Right ventricle myocardium superior (tissue), 1 donor: ENCODE measurements around the gene UCK1. TPM values are rescaled to one million over a fixed set of nuclear protein-coding genes. Genes with fewer than 3 reads are reported as not detected.
"Not testable (repeated sequence)": the region's sequence is repeated elsewhere in the genome, so short reads cannot be mapped to it uniquely, and the experiment has no call there.

Experiments used
- ATAC-seq: fragments of 200-7000 bp; cut with Tn5 transposase; one replicate; pipeline ENCODE4 v1.9.1; 2020; ENCODE audit warnings: mild to moderate bottlenecking; ENCODE audit not compliant: poor library complexity
- DNase-seq: peaks from one replicate; pipeline ENCODE4 v3.0.0-alpha.2; 2020
- intact Hi-C: fragments of 100-400 bp; cut with DNase I; formaldehyde crosslinking; loops from one replicate; pipeline ENCODE4 v1.11.2; 2022
- total RNA-seq: library from RNA; stranded (reverse); fragmentation: NEBNext Ultra II Directional; extraction: Animal tissue kit (Norgen Biotek cat#: 25700); gene quantifications from one replicate; pipeline ENCODE4 v1.2.1, GENCODE V29; 2021
- donor health status: DM: no; HTN: yes; CAD: no; lungs with severe emphysema.

Gene UCK1
- total RNA-seq, 1 donor from 2014 or later: 21.7 TPM

DNA sequence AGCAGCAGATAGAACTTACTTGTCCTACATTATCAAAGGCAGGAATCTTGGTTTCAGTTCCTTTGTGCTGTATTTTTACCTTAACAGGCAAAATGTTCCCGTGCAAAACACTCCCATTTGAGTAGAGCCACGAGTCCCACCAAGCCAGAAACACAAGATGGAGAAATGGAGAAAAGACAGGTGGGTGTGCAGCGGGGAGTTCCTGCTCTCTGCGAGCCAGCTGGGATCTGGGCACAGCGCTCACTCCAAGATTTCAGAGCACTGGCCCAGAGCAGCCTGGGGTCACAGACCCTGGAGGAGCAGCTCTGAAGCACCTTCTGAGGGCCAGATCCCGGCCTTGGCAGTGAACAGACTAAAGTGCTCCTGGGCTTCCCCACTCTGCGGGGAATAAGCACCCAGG, 2.9 kb downstream of the UCK1 start:
- no peak for ATAC-seq
- no peak for DNase-seq
- intact Hi-C loops: no loop called here

GRCh38 chr9:131525643-131526565, 5.2 kb downstream of the UCK1 start:
- no peak for ATAC-seq
- DNase-seq: no peak
- intact Hi-C loops: no loop called here

DNA sequence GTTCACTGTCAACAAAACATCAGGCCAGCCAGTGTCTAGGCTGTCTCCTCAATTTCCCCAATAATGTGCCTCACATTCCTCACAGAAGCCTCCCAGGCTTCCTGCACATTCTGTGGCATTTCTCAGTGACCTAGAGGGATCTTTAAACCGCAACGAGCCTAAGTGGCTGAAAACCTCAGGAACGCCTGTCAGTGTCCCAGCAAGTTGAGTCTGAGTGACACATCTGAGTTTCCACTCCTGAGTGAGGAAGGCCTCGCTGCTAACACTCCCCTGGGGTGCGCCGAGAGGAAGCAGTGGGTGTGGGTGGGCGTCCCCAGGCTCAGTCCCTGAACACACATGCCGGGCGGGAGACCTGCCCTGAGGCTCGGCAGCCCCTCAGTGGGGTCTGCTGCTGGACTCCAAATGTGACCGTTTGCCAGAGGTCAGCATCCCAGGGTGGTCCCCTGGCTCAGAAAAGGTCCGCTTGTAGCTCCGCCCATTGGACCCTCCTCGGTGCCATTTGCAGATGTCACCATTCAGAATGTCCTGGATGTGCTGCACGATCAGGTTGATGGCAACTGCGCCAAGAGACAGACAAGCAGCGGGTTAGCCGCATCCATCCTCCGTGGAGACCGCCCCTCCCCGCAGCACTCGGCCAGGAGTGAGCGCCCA, 6.3 kb downstream of the UCK1 start:
- ATAC-seq: no peak
- intact Hi-C loops: no loop called here
- DNase-seq: no peak

DNA sequence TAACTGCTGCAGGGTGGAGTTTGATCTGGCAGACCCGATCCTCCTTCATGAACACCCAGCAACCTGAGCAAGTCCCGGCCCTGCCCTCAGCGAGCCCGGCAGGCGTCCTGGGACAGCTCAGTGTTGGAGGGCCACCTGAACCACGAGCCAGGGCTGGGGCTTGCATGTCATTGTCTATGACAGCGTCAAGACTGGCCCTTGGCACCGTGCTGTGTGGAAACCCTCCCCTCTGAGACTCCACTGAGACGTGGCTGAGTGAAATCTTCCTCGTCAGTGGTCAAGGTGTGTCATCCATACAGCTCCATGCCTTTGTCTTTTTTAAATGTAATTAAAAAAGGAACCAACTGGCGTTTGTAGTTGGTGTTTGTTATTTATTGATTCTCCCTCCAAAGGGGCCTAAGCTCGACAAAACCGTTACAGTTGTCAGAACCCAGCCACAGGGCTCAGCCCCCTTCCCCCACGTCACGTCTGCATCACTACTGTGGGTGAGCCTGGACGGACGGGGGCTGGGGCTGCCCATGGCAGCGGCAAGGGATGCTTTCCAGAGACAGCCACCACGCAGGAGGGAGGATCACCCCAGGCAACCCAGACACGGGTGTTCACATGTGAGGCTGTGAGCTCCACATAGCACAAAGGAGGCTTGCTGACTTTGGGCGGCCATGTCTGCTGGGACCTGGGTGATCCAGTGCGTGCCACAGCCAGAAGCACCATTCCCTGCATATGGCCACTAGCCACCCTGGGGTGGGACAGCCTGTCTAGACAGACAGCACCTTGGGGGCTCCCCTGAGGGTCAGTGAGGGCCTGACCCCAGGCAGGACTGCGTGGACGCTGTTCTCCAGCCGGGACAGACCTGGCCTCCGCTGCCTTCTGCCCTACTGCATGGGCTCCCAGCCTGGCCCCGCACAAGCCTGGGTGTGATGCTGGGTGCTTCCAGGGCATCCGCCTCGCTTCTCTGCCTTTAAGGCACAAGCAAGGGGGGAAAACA, 7.3 kb downstream of the UCK1 start:
- DNase-seq: no peak
- peak; percentile 7 for ATAC-seq
- intact Hi-C loops: no loop called here

- ATAC-seq (no peak), DNase-seq (no peak)
- intact Hi-C loops: no loop called here
These were observed 8.0 kb downstream of the UCK1 start for GRCh38 chr9:131523086-131523388.

- ATAC-seq: no peak
- no peak for DNase-seq
These were observed 8.6 kb downstream of the UCK1 start for GRCh38 chr9:131522257-131523085.

DNA sequence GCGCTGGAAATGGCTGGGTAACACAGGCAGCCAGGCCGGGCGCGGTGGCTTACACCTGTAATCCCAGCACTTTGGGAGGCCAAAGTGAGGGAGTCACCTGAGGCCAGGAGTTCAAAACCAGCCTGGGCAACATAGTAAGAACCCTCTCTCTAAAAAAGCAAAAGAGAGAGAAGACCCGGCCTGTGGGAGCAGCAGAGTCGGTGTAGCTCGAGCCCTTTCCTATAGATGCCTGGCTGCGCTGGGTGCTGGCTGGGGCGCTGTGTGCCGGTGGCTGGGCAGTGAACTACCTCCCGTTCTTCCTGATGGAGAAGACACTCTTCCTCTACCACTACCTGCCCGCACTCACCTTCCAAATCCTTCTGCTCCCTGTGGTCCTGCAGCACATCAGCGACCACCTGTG, 9.2 kb downstream of the UCK1 start:
- DNase-seq (no peak), ATAC-seq (no peak)
- intact Hi-C loops: no loop called here

More at GRCh38 chr9:131522257-131523085, 8.6 kb downstream of the UCK1 start:
- intact Hi-C loops: no loop called here

DNA sequence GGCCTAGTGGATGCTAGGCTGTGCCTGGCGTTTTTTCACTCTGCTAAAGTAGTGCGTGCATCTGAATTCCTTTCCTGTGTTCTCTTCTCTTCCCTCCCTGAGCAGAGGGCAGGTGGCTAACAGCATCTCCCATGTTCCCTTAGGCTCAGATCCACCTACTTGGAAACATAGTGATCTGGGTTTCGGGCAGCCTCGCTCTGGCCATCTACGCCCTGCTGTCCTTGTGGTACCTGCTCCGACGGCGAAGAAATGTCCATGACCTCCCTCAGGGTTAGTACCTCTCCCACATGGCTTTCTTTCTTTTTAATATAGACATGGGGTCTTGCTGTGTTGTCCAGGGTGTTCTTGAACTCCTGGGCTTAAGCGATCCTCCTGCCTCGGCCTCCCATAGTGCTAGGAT, 9.9 kb downstream of the UCK1 start:
- no peak for DNase-seq
- ATAC-seq: no peak
- intact Hi-C loops: no loop called here

- ATAC-seq (no peak), DNase-seq (no peak)
- intact Hi-C loops: no loop called here
These were observed 10.6 kb downstream of the UCK1 start for GRCh38 chr9:131520503-131520902.

GRCh38 chr9:131518553-131518952, 12.5 kb downstream of the UCK1 start:
- ATAC-seq (no peak), DNase-seq (no peak)
- intact Hi-C loops: no loop called here

DNA sequence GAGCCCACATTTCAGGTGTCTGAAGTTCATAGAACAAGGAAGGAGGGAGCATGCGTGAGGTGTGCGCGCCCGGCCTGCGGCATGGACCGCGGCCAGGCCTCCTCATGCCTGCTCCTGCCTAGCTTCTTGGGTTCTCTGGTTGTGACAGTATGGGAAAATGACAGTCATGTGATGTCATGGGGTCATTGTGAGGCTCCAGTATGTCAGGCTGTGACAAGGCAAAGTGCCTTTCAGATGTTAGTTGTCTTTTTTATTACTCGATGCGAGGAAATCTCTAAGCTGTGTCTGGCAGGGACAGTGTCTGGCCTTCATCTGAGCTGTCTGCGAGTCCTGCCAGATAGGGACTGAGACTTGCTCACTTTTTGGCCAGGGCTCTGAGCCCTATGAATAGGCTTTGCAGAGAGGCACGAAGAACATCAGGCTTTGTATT, 13.3 kb downstream of the UCK1 start:
- peak; percentile 87 for ATAC-seq
- intact Hi-C loops: no loop called here
- DNase-seq: peak; percentile 59

DNA sequence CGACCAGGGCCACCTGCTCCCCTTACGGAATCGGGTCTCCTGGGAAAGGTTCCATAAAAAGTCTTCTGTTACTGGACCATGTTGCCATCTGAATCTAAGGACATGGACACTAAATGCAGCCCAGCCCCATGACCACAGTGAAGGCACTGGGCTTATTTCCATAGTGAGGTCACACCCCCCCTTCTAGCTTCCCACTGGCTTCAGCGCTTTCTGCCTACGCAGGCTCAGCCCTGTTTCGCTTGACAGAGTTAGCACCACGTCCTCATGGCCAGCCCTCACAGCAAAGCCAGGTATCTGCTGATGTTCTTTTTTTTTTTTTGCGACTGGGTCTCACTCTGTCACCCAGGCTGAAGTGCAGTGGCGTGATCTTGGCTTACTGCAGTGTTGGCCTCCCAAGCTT, 14.1 kb downstream of the UCK1 start:
- ATAC-seq: peak; percentile 68
- intact Hi-C loops: no loop called here
- no peak for DNase-seq

DNA sequence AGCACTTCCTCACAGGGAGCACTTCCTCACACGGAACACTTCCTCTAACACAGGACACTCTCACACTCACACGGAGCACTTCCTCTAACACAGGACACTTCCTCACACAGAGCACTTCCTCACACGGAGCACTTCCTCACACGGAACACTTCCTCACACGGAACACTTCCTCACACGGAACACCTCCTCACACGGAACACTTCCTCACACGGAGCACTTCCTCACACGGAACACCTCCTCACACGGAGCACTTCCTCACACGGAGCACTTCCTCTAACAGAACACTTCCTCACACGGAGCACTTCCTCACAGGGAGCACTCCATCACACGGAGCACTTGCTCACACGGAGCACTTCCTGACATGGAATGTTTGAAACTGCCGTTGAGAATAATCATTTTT, 15.0 kb downstream of the UCK1 start:
- ATAC-seq (no peak), DNase-seq (no peak)
- intact Hi-C loops: no loop called here

DNA sequence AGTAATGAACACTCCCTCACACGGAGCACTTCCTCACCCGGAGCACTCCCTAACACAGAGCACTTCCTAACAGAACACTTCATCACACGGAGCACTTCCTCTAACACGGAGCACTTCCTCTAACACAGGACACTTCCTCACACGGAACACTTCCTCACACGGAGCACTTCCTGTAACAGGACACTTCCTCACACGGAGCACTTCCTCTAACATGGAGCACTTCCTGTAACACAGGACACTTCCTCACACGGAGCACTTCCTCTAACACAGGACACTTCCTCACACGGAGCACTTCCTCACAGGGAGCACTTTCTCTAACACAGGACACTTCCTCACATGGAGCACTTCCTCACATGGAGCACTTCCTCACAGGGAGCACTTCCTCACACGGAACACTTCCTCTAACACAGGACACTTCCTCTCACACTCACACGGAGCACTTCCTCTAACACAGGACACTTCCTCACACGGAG, 15.5 kb downstream of the UCK1 start:
- ATAC-seq, intact Hi-C loops, DNase-seq: not testable (repeated sequence)

- intact Hi-C loops: no loop called here
- ATAC-seq: no peak
- no peak for DNase-seq
These were observed 17.9 kb downstream of the UCK1 start for GRCh38 chr9:131513177-131513576.

GRCh38 chr9:131511880-131512279, 19.2 kb downstream of the UCK1 start:
- intact Hi-C loops: no loop called here
- DNase-seq (no peak), ATAC-seq (no peak)

GRCh38 chr9:131511416-131511815, 19.6 kb downstream of the UCK1 start:
- intact Hi-C loops: no loop called here
- ATAC-seq: no peak

GRCh38 chr9:131505012-131505411, 26.1 kb downstream of the UCK1 start:
- intact Hi-C loops: no loop called here
- no peak for DNase-seq
- no peak for ATAC-seq

More at GRCh38 chr9:131511416-131511815, 19.6 kb downstream of the UCK1 start:
- no peak for DNase-seq
